ENCODE measurements around the gene MC5R.

MC5R gene

DNA sequence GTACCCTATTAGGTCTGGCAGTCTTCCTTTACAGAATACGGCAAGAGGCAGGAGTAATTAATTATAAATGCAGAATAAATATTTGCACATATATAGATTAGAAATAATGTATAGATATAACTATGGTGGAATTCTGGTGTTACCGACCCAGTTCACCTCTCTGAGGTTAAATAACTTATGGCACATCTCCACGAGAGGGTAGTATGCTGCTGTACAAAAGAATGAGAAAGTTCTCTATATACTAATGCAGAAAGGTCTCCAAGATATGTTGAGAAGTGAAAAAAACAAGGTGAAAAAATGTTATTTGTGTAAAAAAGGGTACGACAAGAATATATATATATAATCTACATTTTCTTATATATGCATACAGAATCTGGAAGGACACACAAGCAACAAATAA lies 50.6 kb downstream of the MC5R start:
- no peak for DNase-seq (ENCODE audit: low spot score)
- H3K27ac ChIP-seq: no peak overlapping the region

More for the DNA sequence above, 50.6 kb downstream of the MC5R start:
- no peak for TF ChIP-seq CTCF (IDR thresholded peaks at IDR 0.05)
- H3K4me3 ChIP-seq: no peak overlapping the region

Data from coronary artery (tissue), 2 donors.